SK-N-SH treated with all-trans-retinoic acid at 6 μM for 48 hours (cell line): ENCODE data around the gene DHX16.
"Not testable (repeated sequence)": the region's sequence is repeated elsewhere in the genome, so short reads cannot be mapped to it uniquely, and the experiment has no call there.

Experiments
- ATAC-seq: fragments of 200-7000 bp; cut with Tn5 transposase; 3 replicates; pipeline ENCODE4 v1.9.1; 2020; ENCODE audit warnings: mild to moderate bottlenecking, moderate library complexity
- ARNTL ChIP-seq: fragments of 450-650 bp; formaldehyde crosslinking; IDR thresholded peaks from 2 replicates; pipeline ENCODE4 v1.5.0; 2020; ENCODE audit warnings: low read depth, mild to moderate bottlenecking, moderate library complexity, borderline replicate concordance
- BACH2 ChIP-seq: fragments of 250-450 bp; sonication (Bioruptor Pico); IDR thresholded peaks from 2 replicates; pipeline ENCODE4 v1.9.0; 2021; ENCODE audit warnings: mild to moderate bottlenecking, borderline replicate concordance
- CSDC2 ChIP-seq: fragments of 250-450 bp; sonication (Bioruptor Pico); IDR thresholded peaks from 2 replicates; pipeline ENCODE4 v1.5.0; 2020; ENCODE audit warnings: mild to moderate bottlenecking, moderate library complexity
- ESRRG ChIP-seq: fragments of 250-450 bp; sonication (Bioruptor Pico); IDR thresholded peaks from 2 replicates; pipeline ENCODE4 v1.6.1; 2021; ENCODE audit warnings: mild to moderate bottlenecking
- GLIS3 ChIP-seq: fragments of 250-450 bp; sonication (Bioruptor Pico); IDR thresholded peaks from 2 replicates; pipeline ENCODE4 v1.5.0; 2020; ENCODE audit warnings: mild to moderate bottlenecking, moderate library complexity
- ISL1 ChIP-seq: fragments of 250-450 bp; sonication (Bioruptor Pico); IDR thresholded peaks from 2 replicates; pipeline ENCODE4 v2.1.2; 2022; ENCODE audit warnings: mild to moderate bottlenecking, moderate library complexity
- OSR1 ChIP-seq: fragments of 250-450 bp; sonication (Bioruptor Pico); IDR thresholded peaks from 2 replicates; pipeline ENCODE4 v1.8.0; 2022; ENCODE audit warnings: moderate library complexity, mild to moderate bottlenecking, inconsistent platforms
- PPARA ChIP-seq: fragments of 250-450 bp; sonication (Bioruptor Pico); IDR thresholded peaks from 2 replicates; pipeline ENCODE4 v1.5.0; 2020; ENCODE audit warnings: mild to moderate bottlenecking, borderline replicate concordance
- RARB ChIP-seq: fragments of 250-450 bp; sonication (Bioruptor Pico); IDR thresholded peaks from 2 replicates; pipeline ENCODE4 v1.8.0; 2021; ENCODE audit warnings: mild to moderate bottlenecking, moderate library complexity
- SNAI2 ChIP-seq: fragments of 250-450 bp; sonication (Bioruptor Pico); IDR thresholded peaks from 2 replicates; pipeline ENCODE4 v1.5.0; 2020; ENCODE audit warnings: mild to moderate bottlenecking, moderate library complexity
- TCF4 ChIP-seq: fragments of 250-450 bp; sonication (Bioruptor Pico); IDR thresholded peaks from 2 replicates; pipeline ENCODE4 v1.8.0; 2021; ENCODE audit warnings: mild to moderate bottlenecking, moderate library complexity, borderline replicate concordance
- TOX ChIP-seq: fragments of 250-450 bp; sonication (Bioruptor Pico); IDR thresholded peaks from 2 replicates; pipeline ENCODE4 v1.8.0; 2021; ENCODE audit warnings: mild to moderate bottlenecking, moderate library complexity, borderline replicate concordance
- ZFP3 ChIP-seq: fragments of 250-450 bp; sonication (Bioruptor Pico); IDR thresholded peaks from 2 replicates; pipeline ENCODE4 v1.5.0; 2020; ENCODE audit warnings: mild to moderate bottlenecking, moderate library complexity
- ZFP30 ChIP-seq: fragments of 450-650 bp; formaldehyde crosslinking; IDR thresholded peaks from 2 replicates; pipeline ENCODE4 v1.5.0; 2022; ENCODE audit warnings: mild to moderate bottlenecking, moderate library complexity
- ZNF565 ChIP-seq: fragments of 450-650 bp; formaldehyde crosslinking; conservative IDR thresholded peaks from 2 replicates; pipeline ENCODE4 v1.5.0; 2020; ENCODE audit warnings: low read depth, mild to moderate bottlenecking, moderate library complexity
- ZNF70 ChIP-seq: fragments of 450-650 bp; formaldehyde crosslinking; IDR thresholded peaks from 2 replicates; pipeline ENCODE4 v1.5.0; 2020; ENCODE audit warnings: mild to moderate bottlenecking, moderate library complexity
- ZNF8 ChIP-seq: fragments of 450-650 bp; formaldehyde crosslinking; IDR thresholded peaks from 2 replicates; pipeline ENCODE4 v1.5.0; 2020; ENCODE audit warnings: mild to moderate bottlenecking, moderate library complexity
- TF ChIP-seq, protein P1 (sequence below): fragments of 250-450 bp; sonication (Bioruptor Pico); IDR thresholded peaks from 2 replicates; pipeline ENCODE4 v1.8.0; 2021; ENCODE audit warnings: low read depth, mild to moderate bottlenecking, moderate library complexity, borderline replicate concordance
- TF ChIP-seq, protein P2 (sequence below): fragments of 250-450 bp; sonication (Bioruptor Pico); IDR thresholded peaks from 2 replicates; pipeline ENCODE4 v1.8.0; 2020; ENCODE audit warnings: mild to moderate bottlenecking, moderate library complexity, borderline replicate concordance
- TF ChIP-seq, protein P3 (sequence below): fragments of 250-450 bp; sonication (Bioruptor Pico); IDR thresholded peaks from 2 replicates; pipeline ENCODE4 v1.5.0; 2020; ENCODE audit warnings: mild to moderate bottlenecking, moderate library complexity
- TF ChIP-seq, protein P4 (sequence below): fragments of 250-450 bp; sonication (Bioruptor Pico); IDR thresholded peaks from 2 replicates; pipeline ENCODE4 v1.5.1; 2021; ENCODE audit warnings: mild to moderate bottlenecking, moderate library complexity

Gene DHX16

DNA sequence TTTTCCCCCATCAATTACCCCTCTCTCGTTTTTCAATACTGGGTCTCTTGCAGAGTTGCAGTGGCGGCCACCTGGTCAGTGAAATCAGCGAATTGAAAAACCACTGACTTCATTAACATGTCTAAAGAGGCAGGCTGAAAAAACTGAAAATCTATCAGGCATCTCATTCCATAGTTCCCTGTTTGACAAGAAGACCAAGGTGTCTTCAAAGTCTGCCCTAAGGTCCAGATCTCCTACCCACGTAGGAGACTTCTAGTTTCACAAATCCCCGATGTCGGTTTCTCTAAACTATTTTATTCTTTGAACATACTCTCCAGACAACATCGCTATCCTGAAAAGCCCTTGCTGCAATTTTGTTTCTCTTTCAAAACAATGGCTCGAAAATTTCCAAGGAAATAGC is 46.5 kb upstream of the DHX16 start:
- ATAC-seq = no peak
- TF ChIP-seq RARB (CRISPR knock-in tag) = no peak
- TF ChIP-seq OSR1 (CRISPR knock-in tag) = no peak
- TF ChIP-seq, protein P1, sequence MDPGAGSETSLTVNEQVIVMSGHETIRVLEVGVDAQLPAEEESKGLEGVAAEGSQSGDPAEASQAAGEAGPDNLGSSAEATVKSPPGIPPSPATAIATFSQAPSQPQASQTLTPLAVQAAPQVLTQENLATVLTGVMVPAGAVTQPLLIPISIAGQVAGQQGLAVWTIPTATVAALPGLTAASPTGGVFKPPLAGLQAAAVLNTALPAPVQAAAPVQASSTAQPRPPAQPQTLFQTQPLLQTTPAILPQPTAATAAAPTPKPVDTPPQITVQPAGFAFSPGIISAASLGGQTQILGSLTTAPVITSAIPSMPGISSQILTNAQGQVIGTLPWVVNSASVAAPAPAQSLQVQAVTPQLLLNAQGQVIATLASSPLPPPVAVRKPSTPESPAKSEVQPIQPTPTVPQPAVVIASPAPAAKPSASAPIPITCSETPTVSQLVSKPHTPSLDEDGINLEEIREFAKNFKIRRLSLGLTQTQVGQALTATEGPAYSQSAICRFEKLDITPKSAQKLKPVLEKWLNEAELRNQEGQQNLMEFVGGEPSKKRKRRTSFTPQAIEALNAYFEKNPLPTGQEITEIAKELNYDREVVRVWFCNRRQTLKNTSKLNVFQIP (CRISPR knock-in tag) = no peak
- TF ChIP-seq SNAI2 (CRISPR knock-in tag) = no peak
- TF ChIP-seq ESRRG (CRISPR knock-in tag) = no peak
- TF ChIP-seq ARNTL (CRISPR knock-in tag) = no peak
- no peak for TF ChIP-seq GLIS3 (CRISPR knock-in tag)
- TF ChIP-seq ZNF565 (CRISPR knock-in tag) = no peak
- TF ChIP-seq, protein P2, sequence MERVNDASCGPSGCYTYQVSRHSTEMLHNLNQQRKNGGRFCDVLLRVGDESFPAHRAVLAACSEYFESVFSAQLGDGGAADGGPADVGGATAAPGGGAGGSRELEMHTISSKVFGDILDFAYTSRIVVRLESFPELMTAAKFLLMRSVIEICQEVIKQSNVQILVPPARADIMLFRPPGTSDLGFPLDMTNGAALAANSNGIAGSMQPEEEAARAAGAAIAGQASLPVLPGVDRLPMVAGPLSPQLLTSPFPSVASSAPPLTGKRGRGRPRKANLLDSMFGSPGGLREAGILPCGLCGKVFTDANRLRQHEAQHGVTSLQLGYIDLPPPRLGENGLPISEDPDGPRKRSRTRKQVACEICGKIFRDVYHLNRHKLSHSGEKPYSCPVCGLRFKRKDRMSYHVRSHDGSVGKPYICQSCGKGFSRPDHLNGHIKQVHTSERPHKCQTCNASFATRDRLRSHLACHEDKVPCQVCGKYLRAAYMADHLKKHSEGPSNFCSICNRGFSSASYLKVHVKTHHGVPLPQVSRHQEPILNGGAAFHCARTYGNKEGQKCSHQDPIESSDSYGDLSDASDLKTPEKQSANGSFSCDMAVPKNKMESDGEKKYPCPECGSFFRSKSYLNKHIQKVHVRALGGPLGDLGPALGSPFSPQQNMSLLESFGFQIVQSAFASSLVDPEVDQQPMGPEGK = no peak
- TF ChIP-seq TCF4 (CRISPR knock-in tag) = no peak
- TF ChIP-seq BACH2 = no peak
- TF ChIP-seq, protein P3, sequence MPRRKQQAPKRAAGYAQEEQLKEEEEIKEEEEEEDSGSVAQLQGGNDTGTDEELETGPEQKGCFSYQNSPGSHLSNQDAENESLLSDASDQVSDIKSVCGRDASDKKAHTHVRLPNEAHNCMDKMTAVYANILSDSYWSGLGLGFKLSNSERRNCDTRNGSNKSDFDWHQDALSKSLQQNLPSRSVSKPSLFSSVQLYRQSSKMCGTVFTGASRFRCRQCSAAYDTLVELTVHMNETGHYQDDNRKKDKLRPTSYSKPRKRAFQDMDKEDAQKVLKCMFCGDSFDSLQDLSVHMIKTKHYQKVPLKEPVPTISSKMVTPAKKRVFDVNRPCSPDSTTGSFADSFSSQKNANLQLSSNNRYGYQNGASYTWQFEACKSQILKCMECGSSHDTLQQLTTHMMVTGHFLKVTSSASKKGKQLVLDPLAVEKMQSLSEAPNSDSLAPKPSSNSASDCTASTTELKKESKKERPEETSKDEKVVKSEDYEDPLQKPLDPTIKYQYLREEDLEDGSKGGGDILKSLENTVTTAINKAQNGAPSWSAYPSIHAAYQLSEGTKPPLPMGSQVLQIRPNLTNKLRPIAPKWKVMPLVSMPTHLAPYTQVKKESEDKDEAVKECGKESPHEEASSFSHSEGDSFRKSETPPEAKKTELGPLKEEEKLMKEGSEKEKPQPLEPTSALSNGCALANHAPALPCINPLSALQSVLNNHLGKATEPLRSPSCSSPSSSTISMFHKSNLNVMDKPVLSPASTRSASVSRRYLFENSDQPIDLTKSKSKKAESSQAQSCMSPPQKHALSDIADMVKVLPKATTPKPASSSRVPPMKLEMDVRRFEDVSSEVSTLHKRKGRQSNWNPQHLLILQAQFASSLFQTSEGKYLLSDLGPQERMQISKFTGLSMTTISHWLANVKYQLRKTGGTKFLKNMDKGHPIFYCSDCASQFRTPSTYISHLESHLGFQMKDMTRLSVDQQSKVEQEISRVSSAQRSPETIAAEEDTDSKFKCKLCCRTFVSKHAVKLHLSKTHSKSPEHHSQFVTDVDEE = no peak
- no peak for TF ChIP-seq ZFP30 (CRISPR knock-in tag)
- no peak for TF ChIP-seq PPARA
- TF ChIP-seq ZNF8 (CRISPR knock-in tag) = no peak
- TF ChIP-seq TOX (CRISPR knock-in tag) = no peak
- no peak for TF ChIP-seq ZNF70 (CRISPR knock-in tag)
- TF ChIP-seq ZFP3 (CRISPR knock-in tag) = no peak
- no peak for TF ChIP-seq CSDC2
- TF ChIP-seq, all 23 proteins: peak for 0

DNA sequence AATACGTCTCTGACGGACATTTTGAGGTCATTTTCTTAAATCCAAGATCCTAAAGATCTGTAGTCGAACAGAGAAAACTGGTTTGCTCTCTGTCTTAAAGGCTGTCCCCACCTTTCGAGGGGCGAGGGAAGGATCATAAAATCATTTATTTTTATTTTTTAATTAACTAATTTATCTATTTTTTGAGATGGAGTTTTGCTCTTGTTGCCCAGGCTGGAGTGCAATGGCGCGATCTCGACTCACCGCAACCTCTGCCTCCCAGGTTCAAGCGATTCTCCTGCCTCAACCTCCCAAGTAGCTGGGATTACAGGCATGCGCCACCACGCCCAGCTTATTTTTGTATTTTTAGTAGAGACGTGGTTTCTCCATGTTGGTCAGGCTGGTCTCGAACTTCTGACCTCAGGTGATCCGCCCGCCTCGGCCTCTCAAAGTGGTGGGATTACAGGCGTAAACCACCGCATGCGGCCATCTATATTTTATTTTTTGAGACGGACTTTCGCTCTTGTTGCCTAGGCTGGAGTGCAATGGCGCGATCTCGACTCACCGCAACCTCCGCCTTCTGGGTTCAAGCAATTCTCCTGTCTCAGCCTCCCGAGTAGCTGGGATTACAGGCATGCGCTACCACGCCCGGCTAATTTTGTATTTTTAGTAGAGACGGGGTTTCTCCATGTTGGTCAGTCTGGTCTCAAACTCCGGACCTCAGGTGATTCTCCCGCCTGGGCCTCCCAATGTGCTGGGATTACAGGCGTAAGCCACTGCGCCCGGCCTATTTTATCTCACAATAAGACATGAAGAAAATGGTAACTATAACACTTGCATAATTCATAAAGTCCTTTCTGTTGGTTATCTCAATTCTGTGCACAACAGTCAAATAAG is 45.3 kb upstream of the DHX16 start:
- ATAC-seq = not testable (repeated sequence)

DNA sequence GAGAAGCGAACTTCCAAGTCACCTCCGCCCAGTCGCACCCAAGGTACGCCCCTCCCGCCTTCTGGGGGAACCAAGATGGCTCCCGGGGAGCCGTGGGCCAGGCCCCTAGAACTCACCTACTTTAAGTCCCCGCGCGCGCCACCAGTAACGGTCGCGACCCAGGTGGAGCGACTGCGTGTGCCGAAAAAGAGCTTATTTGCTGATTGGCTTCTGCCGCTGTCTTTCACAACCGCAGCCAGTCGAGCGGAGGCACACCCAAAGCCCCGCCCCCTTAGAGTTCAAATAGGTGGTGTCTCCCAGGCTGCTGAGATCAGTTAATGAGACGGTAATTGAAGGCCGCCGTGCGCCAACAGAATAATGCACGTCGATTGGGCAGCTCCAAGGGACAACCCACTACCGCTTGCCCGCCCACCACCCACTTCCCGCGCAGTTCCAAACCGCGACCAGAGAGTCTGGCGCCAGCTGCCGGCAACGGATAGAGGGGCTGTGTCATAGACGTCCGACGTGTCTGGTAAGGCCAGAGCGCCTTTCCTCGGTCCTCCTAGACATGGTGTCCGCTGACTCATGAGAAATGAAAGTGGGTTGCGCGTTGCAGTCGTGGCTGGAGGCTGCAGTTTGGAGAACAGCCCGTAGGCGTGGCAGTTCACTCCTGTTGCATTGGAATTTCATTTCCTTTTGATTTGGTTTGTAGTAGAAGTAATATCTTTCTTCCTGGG is 44.5 kb upstream of the DHX16 start, which contains the start of gene MDC1:
TSS of gene MDC1 (minus strand) at position 153 of the 716 bp plus-strand sequence. CDS start 2,106 bp downstream, outside the sequence.
- TF ChIP-seq ZFP30 (CRISPR knock-in tag) (no peak), ISL1 (CRISPR knock-in tag) (no peak)
- TF ChIP-seq, protein P4, sequence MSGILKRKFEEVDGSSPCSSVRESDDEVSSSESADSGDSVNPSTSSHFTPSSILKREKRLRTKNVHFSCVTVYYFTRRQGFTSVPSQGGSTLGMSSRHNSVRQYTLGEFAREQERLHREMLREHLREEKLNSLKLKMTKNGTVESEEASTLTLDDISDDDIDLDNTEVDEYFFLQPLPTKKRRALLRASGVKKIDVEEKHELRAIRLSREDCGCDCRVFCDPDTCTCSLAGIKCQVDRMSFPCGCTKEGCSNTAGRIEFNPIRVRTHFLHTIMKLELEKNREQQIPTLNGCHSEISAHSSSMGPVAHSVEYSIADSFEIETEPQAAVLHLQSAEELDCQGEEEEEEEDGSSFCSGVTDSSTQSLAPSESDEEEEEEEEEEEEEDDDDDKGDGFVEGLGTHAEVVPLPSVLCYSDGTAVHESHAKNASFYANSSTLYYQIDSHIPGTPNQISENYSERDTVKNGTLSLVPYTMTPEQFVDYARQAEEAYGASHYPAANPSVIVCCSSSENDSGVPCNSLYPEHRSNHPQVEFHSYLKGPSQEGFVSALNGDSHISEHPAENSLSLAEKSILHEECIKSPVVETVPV (CRISPR knock-in tag) = no peak
- TF ChIP-seq, protein P3 = 0 out of 2 replicates have a peak, but pooled peaks have one; percentile 16

More for the DNA sequence above, 44.5 kb upstream of the DHX16 start, which contains the start of gene MDC1:
- peak; percentile 82 for ATAC-seq
